ENCODE measurements around the gene ACSL5.
"Not testable (repeated sequence)": the region's sequence is repeated elsewhere in the genome, so short reads cannot be mapped to it uniquely, and the experiment has no call there.

- TF ChIP-seq POLR2A, CTCF (IDR thresholded peaks at IDR 0.05): not testable (repeated sequence)
Observed at GRCh38 chr10:112377116-112377515, 3.2 kb downstream of the ACSL5 start.
